HepG2 (cell line): ENCODE data around the gene ZSWIM6. TPM values are rescaled to one million over a fixed set of nuclear protein-coding genes. Genes with fewer than 3 reads are reported as not detected.

Experiments used
- ELF4 ChIP-seq: sonication (generic); formaldehyde crosslinking; IDR thresholded peaks from 2 replicates; pipeline ENCODE4 v1.5.0; 2020; ENCODE audit warnings: missing genetic modification reagents, mild to moderate bottlenecking, moderate library complexity, borderline replicate concordance
- MXI1 ChIP-seq: IDR thresholded peaks from 3 replicates; pipeline ENCODE4 v1.6.1; 2012; ENCODE audit warnings: low read depth, low read length, inconsistent platforms, borderline replicate concordance
- NFRKB ChIP-seq: fragments of 450-650 bp; IDR thresholded peaks from 2 replicates; pipeline ENCODE4 v1.6.1; 2017
- NPAS2 ChIP-seq: sonication (generic); formaldehyde crosslinking; IDR thresholded peaks from 2 replicates; pipeline ENCODE4 v1.8.0; 2022; ENCODE audit warnings: mild to moderate bottlenecking, missing genetic modification reagents, borderline replicate concordance
- RORA ChIP-seq: sonication (generic); formaldehyde crosslinking; IDR thresholded peaks from 2 replicates; pipeline ENCODE4 v1.5.0; 2020; ENCODE audit warnings: mild to moderate bottlenecking, missing genetic modification reagents, moderate library complexity
- ZNF143 ChIP-seq: sonication (generic); formaldehyde crosslinking; IDR thresholded peaks from 2 replicates; pipeline ENCODE4 v1.4.0; 2020; ENCODE audit warnings: missing genetic modification reagents
- ZNF558 ChIP-seq: sonication (generic); formaldehyde crosslinking; IDR thresholded peaks from 2 replicates; pipeline ENCODE4 v1.9.0; 2022; ENCODE audit warnings: mild to moderate bottlenecking, missing genetic modification reagents, borderline replicate concordance
- ZNF615 ChIP-seq: sonication (generic); formaldehyde crosslinking; IDR thresholded peaks from 2 replicates; pipeline ENCODE4 v1.5.0; 2020; ENCODE audit warnings: mild to moderate bottlenecking, missing genetic modification reagents, borderline replicate concordance
- ZNF776 ChIP-seq: sonication (generic); formaldehyde crosslinking; IDR thresholded peaks from 2 replicates; pipeline ENCODE4 v1.4.0; 2020; ENCODE audit warnings: mild to moderate bottlenecking, missing genetic modification reagents
- ZNF891 ChIP-seq: sonication (generic); formaldehyde crosslinking; IDR thresholded peaks from 2 replicates; pipeline ENCODE4 v1.5.0; 2020; ENCODE audit warnings: mild to moderate bottlenecking, missing genetic modification reagents
- ZSCAN31 ChIP-seq: sonication (generic); formaldehyde crosslinking; IDR thresholded peaks from 2 replicates; pipeline ENCODE4 v1.5.0; 2020; ENCODE audit warnings: low read depth, mild to moderate bottlenecking, missing genetic modification reagents
- polyA plus RNA-seq, 8 experiments: library from polyadenylated mRNA; depleted of rRNA in 3 of 8; stranded (reverse) in 7 of 8; unstranded in 1 of 8; fragments of >200 nt; fragmentation: Illumina TruSeq in 4 of 8; extraction: Trizol in 4 of 8; gene quantifications; 2 replicates each; pipeline versions ENCODE4 v1.2.1 to v1.2.3, GENCODE V29; 2011 to 2016; ENCODE audit warnings: low read depth in 4 of 8, missing spikeins in 1 of 8, mixed read lengths in 1 of 8; ENCODE audit not compliant: insufficient read depth in 1 of 8
- total RNA-seq, 5 experiments: library from RNA; depleted of rRNA; stranded (reverse); fragments of >200 nt; fragmentation: Illumina TruSeq; extraction: Trizol; gene quantifications; 2 replicates each; pipeline ENCODE4 v1.2.3, GENCODE V29; 2016; ENCODE audit warnings: low read depth in 1 of 5
- TF ChIP-seq, protein P1 (sequence below): sonication (generic); formaldehyde crosslinking; IDR thresholded peaks from 2 replicates; pipeline ENCODE4 v1.4.0; 2020; ENCODE audit warnings: missing genetic modification reagents, borderline replicate concordance
- TF ChIP-seq, protein P2 (sequence below): sonication (generic); formaldehyde crosslinking; conservative IDR thresholded peaks from 2 replicates; pipeline ENCODE4 v1.4.0; 2020; ENCODE audit warnings: missing genetic modification reagents
- TF ChIP-seq, protein P3 (sequence below): sonication (generic); formaldehyde crosslinking; IDR thresholded peaks from 2 replicates; pipeline ENCODE4 v1.4.0; 2020; ENCODE audit warnings: missing genetic modification reagents, low read depth, mild to moderate bottlenecking, borderline replicate concordance
- TF ChIP-seq, protein P4 (sequence below): sonication (generic); formaldehyde crosslinking; conservative IDR thresholded peaks from 2 replicates; pipeline ENCODE4 v1.5.0; 2020; ENCODE audit warnings: missing genetic modification reagents
- TF ChIP-seq, protein P5 (sequence below): sonication (generic); formaldehyde crosslinking; IDR thresholded peaks from 2 replicates; pipeline ENCODE4 v1.8.0; 2022; ENCODE audit warnings: missing genetic modification reagents, mild to moderate bottlenecking, moderate library complexity, borderline replicate concordance

The ZSWIM6 gene
- total and polyA plus RNA-seq, 2 of the 13 experiments (the other 11 are each of a cell fraction or from before 2014, with no cell fraction given): 0.82 to 1.9 TPM

DNA sequence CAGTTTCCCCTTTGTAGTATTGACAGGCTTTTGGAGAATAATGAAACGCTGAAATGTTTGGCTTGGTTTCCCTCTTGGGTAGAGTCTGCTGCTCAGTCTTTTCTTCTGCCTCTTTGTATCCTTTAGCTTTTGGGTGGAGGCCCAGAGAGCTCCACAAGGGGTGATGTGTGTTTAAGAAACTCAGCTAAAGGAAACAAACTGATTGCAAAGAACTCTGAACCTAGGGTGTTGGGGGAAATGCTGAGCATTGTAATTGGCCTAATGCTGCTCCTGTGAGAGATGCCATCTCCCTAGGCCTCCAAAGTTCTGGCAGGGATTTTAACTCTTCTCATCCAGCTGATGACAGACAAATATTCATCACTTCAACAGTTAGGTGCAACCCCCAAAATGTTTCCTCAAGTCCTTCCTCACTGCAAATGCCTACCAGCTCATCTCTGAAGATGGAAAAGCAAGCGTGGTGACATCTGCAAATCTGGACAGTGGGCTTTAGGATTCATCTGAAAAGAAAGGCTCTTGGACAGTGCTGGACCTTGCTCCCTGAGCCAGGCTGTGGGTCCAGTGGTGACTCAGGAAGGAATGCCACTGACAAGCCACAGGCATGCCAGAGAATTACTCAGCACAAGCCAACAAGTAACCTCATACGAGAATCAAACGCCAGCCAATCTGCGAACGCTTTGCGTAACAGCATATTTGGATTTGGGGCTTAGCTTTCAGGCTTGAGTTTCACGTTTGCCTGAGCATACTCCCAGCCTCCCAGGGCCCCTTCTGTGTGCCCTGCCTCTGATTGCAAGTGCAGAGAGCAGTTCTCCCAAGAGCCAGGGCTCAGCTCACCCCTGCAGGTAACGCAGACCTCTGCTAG, 30.5 kb upstream of the ZSWIM6 start (continued):
- TF ChIP-seq, protein P1, sequence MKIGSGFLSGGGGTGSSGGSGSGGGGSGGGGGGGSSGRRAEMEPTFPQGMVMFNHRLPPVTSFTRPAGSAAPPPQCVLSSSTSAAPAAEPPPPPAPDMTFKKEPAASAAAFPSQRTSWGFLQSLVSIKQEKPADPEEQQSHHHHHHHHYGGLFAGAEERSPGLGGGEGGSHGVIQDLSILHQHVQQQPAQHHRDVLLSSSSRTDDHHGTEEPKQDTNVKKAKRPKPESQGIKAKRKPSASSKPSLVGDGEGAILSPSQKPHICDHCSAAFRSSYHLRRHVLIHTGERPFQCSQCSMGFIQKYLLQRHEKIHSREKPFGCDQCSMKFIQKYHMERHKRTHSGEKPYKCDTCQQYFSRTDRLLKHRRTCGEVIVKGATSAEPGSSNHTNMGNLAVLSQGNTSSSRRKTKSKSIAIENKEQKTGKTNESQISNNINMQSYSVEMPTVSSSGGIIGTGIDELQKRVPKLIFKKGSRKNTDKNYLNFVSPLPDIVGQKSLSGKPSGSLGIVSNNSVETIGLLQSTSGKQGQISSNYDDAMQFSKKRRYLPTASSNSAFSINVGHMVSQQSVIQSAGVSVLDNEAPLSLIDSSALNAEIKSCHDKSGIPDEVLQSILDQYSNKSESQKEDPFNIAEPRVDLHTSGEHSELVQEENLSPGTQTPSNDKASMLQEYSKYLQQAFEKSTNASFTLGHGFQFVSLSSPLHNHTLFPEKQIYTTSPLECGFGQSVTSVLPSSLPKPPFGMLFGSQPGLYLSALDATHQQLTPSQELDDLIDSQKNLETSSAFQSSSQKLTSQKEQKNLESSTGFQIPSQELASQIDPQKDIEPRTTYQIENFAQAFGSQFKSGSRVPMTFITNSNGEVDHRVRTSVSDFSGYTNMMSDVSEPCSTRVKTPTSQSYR: no peak
- TF ChIP-seq ZNF891 (CRISPR knock-in tag): no peak
- no peak for TF ChIP-seq RORA (CRISPR knock-in tag)
- peak; percentile 14; the same call in 1 of the 2 replicates for TF ChIP-seq ZSCAN31
- no peak; the same call in 1 of the 2 replicates for TF ChIP-seq ZNF143 (CRISPR knock-in tag)
- TF ChIP-seq NFRKB: no peak
- TF ChIP-seq, protein P2, sequence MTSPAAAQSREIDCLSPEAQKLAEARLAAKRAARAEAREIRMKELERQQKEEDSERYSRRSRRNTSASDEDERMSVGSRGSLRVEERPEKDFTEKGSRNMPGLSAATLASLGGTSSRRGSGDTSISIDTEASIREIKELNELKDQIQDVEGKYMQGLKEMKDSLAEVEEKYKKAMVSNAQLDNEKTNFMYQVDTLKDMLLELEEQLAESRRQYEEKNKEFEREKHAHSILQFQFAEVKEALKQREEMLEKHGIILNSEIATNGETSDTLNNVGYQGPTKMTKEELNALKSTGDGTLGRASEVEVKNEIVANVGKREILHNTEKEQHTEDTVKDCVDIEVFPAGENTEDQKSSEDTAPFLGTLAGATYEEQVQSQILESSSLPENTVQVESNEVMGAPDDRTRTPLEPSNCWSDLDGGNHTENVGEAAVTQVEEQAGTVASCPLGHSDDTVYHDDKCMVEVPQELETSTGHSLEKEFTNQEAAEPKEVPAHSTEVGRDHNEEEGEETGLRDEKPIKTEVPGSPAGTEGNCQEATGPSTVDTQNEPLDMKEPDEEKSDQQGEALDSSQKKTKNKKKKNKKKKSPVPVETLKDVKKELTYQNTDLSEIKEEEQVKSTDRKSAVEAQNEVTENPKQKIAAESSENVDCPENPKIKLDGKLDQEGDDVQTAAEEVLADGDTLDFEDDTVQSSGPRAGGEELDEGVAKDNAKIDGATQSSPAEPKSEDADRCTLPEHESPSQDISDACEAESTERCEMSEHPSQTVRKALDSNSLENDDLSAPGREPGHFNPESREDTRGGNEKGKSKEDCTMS (CRISPR knock-in tag): no peak
- TF ChIP-seq ELF4 (CRISPR knock-in tag): no peak
- peak; percentile 49; the same call in 1 of the 3 replicates for TF ChIP-seq MXI1
- no peak for TF ChIP-seq ZNF615
- no peak for TF ChIP-seq NPAS2 (CRISPR knock-in tag)
- TF ChIP-seq ZNF776 (CRISPR knock-in tag): no peak
- TF ChIP-seq, protein P3, sequence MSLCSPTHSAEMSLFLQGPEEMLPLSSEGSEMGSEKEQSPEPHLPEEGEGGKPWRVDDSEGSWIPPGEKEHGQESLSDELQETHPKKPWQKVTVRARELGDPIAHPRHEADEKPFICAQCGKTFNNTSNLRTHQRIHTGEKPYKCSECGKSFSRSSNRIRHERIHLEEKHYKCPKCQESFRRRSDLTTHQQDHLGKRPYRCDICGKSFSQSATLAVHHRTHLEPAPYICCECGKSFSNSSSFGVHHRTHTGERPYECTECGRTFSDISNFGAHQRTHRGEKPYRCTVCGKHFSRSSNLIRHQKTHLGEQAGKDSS (CRISPR knock-in tag): 0 out of 2 replicates have a peak, but pooled peaks have one; percentile 44
- TF ChIP-seq, protein P4, sequence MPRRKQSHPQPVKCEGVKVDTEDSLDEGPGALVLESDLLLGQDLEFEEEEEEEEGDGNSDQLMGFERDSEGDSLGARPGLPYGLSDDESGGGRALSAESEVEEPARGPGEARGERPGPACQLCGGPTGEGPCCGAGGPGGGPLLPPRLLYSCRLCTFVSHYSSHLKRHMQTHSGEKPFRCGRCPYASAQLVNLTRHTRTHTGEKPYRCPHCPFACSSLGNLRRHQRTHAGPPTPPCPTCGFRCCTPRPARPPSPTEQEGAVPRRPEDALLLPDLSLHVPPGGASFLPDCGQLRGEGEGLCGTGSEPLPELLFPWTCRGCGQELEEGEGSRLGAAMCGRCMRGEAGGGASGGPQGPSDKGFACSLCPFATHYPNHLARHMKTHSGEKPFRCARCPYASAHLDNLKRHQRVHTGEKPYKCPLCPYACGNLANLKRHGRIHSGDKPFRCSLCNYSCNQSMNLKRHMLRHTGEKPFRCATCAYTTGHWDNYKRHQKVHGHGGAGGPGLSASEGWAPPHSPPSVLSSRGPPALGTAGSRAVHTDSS (CRISPR knock-in tag): no peak
- TF ChIP-seq, protein P5, sequence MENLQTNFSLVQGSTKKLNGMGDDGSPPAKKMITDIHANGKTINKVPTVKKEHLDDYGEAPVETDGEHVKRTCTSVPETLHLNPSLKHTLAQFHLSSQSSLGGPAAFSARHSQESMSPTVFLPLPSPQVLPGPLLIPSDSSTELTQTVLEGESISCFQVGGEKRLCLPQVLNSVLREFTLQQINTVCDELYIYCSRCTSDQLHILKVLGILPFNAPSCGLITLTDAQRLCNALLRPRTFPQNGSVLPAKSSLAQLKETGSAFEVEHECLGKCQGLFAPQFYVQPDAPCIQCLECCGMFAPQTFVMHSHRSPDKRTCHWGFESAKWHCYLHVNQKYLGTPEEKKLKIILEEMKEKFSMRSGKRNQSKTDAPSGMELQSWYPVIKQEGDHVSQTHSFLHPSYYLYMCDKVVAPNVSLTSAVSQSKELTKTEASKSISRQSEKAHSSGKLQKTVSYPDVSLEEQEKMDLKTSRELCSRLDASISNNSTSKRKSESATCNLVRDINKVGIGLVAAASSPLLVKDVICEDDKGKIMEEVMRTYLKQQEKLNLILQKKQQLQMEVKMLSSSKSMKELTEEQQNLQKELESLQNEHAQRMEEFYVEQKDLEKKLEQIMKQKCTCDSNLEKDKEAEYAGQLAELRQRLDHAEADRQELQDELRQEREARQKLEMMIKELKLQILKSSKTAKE (CRISPR knock-in tag): no peak
- no peak for TF ChIP-seq ZNF558 (CRISPR knock-in tag)
